GM12878 (cell line): ENCODE results near the gene PADI1. TPM values are rescaled to one million over a fixed set of nuclear protein-coding genes. Genes with fewer than 3 reads are reported as not detected.

Experiments
- ATAC-seq: fragments of 200-7000 bp; cut with Tn5 transposase; 3 replicates; pipeline ENCODE4 v1.9.1; 2020; ENCODE audit warnings: mild to moderate bottlenecking, moderate library complexity
- BruUV-seq: library from RNA; stranded (reverse); fragments of 400-500 nt; replicated peaks from 2 replicates; lab custom pipeline; 2021; lab: Mats Ljungman, UMichigan
- CTCF ChIA-PET: fragments of 300-600 bp; sonication (Branson Sonifier 250); formaldehyde crosslinking; extraction: SDS; loops from one replicate; lab custom pipeline; 2021; ENCODE audit warnings: inconsistent platforms; lab: Yijun Ruan, JAX
- POLR2A ChIA-PET: fragments of 350-600 bp; formaldehyde crosslinking; extraction: SDS; loops from one replicate; lab custom pipeline; 2021; ENCODE audit warnings: inconsistent platforms; lab: Charles Lee
- RAD21 ChIA-PET: fragments of 300-600 bp; sonication (Branson Sonifier 250); formaldehyde crosslinking; loops from one replicate; lab custom pipeline; 2023; ENCODE audit warnings: antibody characterized with exemption; ENCODE audit not compliant: unreplicated experiment; lab: Charles Lee
- SMC1A ChIA-PET: fragments of 300-600 bp; sonication (Branson Sonifier 250); formaldehyde crosslinking; loops from one replicate; lab custom pipeline; 2023; ENCODE audit not compliant: unreplicated experiment, uncharacterized antibody; lab: Charles Lee
- DNase-seq: peaks from one replicate; pipeline ENCODE4 v3.0.0-alpha.2; 2011; ENCODE audit warnings: low read depth, low spot score
- FAIRE-seq: peaks from 3 replicates; lab custom pipeline; 2011; peaks lifted over from hg19 to GRCh38; lab: Jason Lieb, UNC
- H2AFZ ChIP-seq: 2 replicates; pipeline ENCODE4 v1.6.0; 2011; ENCODE audit warnings: low read depth, low read length, control low read depth; ENCODE audit not compliant: control insufficient read depth
- H3K27ac ChIP-seq: 2 replicates; pipeline ENCODE4 v1.5.1; 2011; ENCODE audit warnings: control low read depth; ENCODE audit not compliant: control insufficient read depth, insufficient read depth
- H3K27me3 ChIP-seq, 2 experiments: replicated peaks in 1 of 2; 2 replicates each; pipeline versions ENCODE4 v1.6.0 to v1.6.1; 2011; ENCODE audit warnings: low read length in 1 of 2; ENCODE audit not compliant: control insufficient read depth in 2 of 2, insufficient read depth in 2 of 2
- H3K36me3 ChIP-seq, 2 experiments: 2 replicates each; pipeline ENCODE4 v1.5.1; 2011; ENCODE audit warnings: low read length in 1 of 2; ENCODE audit not compliant: control insufficient read depth in 2 of 2, insufficient read depth in 2 of 2
- H3K4me1 ChIP-seq: 2 replicates; pipeline ENCODE4 v1.6.1; 2011; ENCODE audit warnings: mild to moderate bottlenecking, low read length, moderate library complexity, mixed read lengths; ENCODE audit not compliant: control insufficient read depth, insufficient read depth
- H3K4me2 ChIP-seq: 2 replicates; pipeline ENCODE4 v1.6.0; 2011; ENCODE audit warnings: control low read depth; ENCODE audit not compliant: control insufficient read depth, insufficient read depth
- H3K4me3 ChIP-seq: fragments of 200-600 bp; sonication (generic); 2 replicates; pipeline ENCODE4 v1.5.1; 2016
- H3K79me2 ChIP-seq: 2 replicates; pipeline ENCODE4 v1.6.0; 2011; ENCODE audit warnings: low read length; ENCODE audit not compliant: control insufficient read depth, insufficient read depth
- H3K9ac ChIP-seq: 2 replicates; pipeline ENCODE4 v1.8.0; 2011; ENCODE audit warnings: low read length, control low read depth, mixed read lengths; ENCODE audit not compliant: control insufficient read depth, insufficient read depth
- H3K9me3 ChIP-seq: replicated peaks from 3 replicates; pipeline ENCODE4 v1.5.1; 2011; ENCODE audit warnings: mild to moderate bottlenecking, low read length; ENCODE audit not compliant: control insufficient read depth, insufficient read depth
- H4K20me1 ChIP-seq: 2 replicates; pipeline ENCODE4 v1.6.0; 2011; ENCODE audit not compliant: control insufficient read depth, insufficient read depth
- CEBPB ChIP-seq, 2 experiments: fragments of 150-350 bp in 1 of 2; IDR thresholded peaks; 2 replicates each; pipeline ENCODE4 v1.6.1; 2012 to 2014; ENCODE audit warnings: low read depth in 2 of 2, low read length in 2 of 2, borderline replicate concordance in 1 of 2, inconsistent platforms in 1 of 2
- ESRRA ChIP-seq: IDR thresholded peaks from 2 replicates; pipeline ENCODE4 v1.6.1; 2012; ENCODE audit warnings: mild to moderate bottlenecking, low read length, improper control_type of control experiment
- IKZF2 ChIP-seq, 2 experiments: fragments of 450-650 bp; IDR thresholded peaks; 2 replicates each; pipeline ENCODE4 v1.6.1; 2017; ENCODE audit warnings: mild to moderate bottlenecking in 2 of 2, moderate library complexity in 2 of 2
- MEF2B ChIP-seq: fragments of 450-650 bp; IDR thresholded peaks from 2 replicates; pipeline ENCODE4 v1.6.1; 2018; ENCODE audit warnings: mild to moderate bottlenecking, moderate library complexity; ENCODE audit not compliant: partially characterized antibody, poor library complexity, severe bottlenecking
- NR2C2 ChIP-seq: IDR thresholded peaks from 2 replicates; pipeline ENCODE4 v1.6.1; 2011; ENCODE audit warnings: borderline replicate concordance, low read depth; ENCODE audit not compliant: control insufficient read depth, insufficient read length
- RELB ChIP-seq: fragments of 450-650 bp; IDR thresholded peaks from 2 replicates; pipeline ENCODE4 v1.6.1; 2017; ENCODE audit warnings: low read depth, mild to moderate bottlenecking, moderate library complexity
- SRF ChIP-seq, 2 experiments: IDR thresholded peaks; 2 replicates each; pipeline ENCODE4 v1.6.1; 2011; ENCODE audit warnings: low read depth in 2 of 2, low read length in 2 of 2, mild to moderate bottlenecking in 1 of 2, moderate library complexity in 1 of 2
- TCF3 ChIP-seq: IDR thresholded peaks from 2 replicates; pipeline ENCODE4 v1.6.1; 2012; ENCODE audit warnings: low read depth, mild to moderate bottlenecking, low read length, borderline replicate concordance; ENCODE audit not compliant: insufficient read depth
- WRNIP1 ChIP-seq: IDR thresholded peaks from 2 replicates; pipeline ENCODE4 v1.6.1; 2011; ENCODE audit warnings: low read depth, low read length, improper control_type of control experiment, borderline replicate concordance
- ZNF687 ChIP-seq: fragments of 450-650 bp; IDR thresholded peaks from 2 replicates; pipeline ENCODE4 v1.6.1; 2017; ENCODE audit warnings: mild to moderate bottlenecking, moderate library complexity
- WGBS: methylation state at CpG from one replicate; pipeline ENCODE4 v1.1.6; 2016; ENCODE audit warnings: low lambda C conversion rate; ENCODE audit not compliant: insufficient replicate concordance, insufficient coverage; ENCODE audit errors: missing lambda C conversion rate; 5-methylcytosine and 5-hydroxymethylcytosine counted together
- in situ Hi-C: fragments of 300-500 bp; cut with MboI; formaldehyde crosslinking; loops from 9 replicates; pipeline ENCODE4 v1.14.3; 2018; ENCODE audit warnings: mixed read lengths
- intact Hi-C: fragments of 100-400 bp; cut with micrococcal nuclease; formaldehyde crosslinking; loops from one replicate; pipeline ENCODE4 v1.14.2; 2022; ENCODE audit not compliant: unreplicated experiment
- polyA plus RNA-seq, 11 experiments: library from polyadenylated mRNA; depleted of rRNA in 4 of 11; unstranded in 6 of 11; stranded (reverse) in 5 of 11; fragments of >200 nt; fragmentation: Nextera tagmentation in 4 of 11; fragmentation: Illumina TruSeq in 1 of 11; extraction: Ambion mirVana in 4 of 11; extraction: Trizol in 1 of 11; gene quantifications; 1 replicate in 1 of 11; 2 replicates in 10 of 11; pipeline versions ENCODE4 v1.2.1 to v1.2.3, GENCODE V29; 2011 to 2016; ENCODE audit warnings: inconsistent platforms in 2 of 11, missing spikeins in 2 of 11, low read depth in 1 of 11
- total RNA-seq, 4 experiments: library from RNA; depleted of rRNA in 3 of 4; stranded (reverse); fragments of >200 nt in 3 of 4; fragmentation: Illumina TruSeq in 1 of 4; extraction: Trizol in 1 of 4; gene quantifications; 2 replicates each; pipeline versions ENCODE4 v1.2.1 to v1.2.3, GENCODE V29; 2013 to 2021
- TF ChIP-seq, protein P1 (sequence below): IDR thresholded peaks from 2 replicates; pipeline ENCODE4 v1.6.1; 2011; ENCODE audit warnings: low read depth, mild to moderate bottlenecking, low read length, moderate library complexity, borderline replicate concordance; ENCODE audit errors: extremely low read depth

PADI1 gene
- total and polyA plus RNA-seq, 10 of the 15 experiments (the other 5 are each of a cell fraction or from before 2014, with no cell fraction given): 0.05 TPM; not detected in 9

GRCh38 chr1:17260738-17261137 lies 55.8 kb downstream of the PADI1 start:
- no peaks in the 10 kb centered on the region for H3K4me1 ChIP-seq
- H3K9me3 ChIP-seq: no peaks in the 10 kb centered on the region
- TF ChIP-seq TCF3 (no peak), NR2C2 (no peak), ESRRA (no peak)
- ATAC-seq (no peak), FAIRE-seq (no peak), DNase-seq (no peak)
- no peaks in the 10 kb centered on the region for H3K36me3 ChIP-seq
- intact Hi-C loops (no loop called here), in situ Hi-C loops (no loop called here)
- ChIA-PET POLR2A (no interaction called here), SMC1A (no interaction called here), CTCF (interaction anchor here (0.6 kb wide), 1 partner anchor 130 kb away, joined by 5 read pairs; no protein-coding TSS in a partner anchor), RAD21 (no interaction called here)
- no peak overlapping the region for H3K27ac ChIP-seq
- no peaks in the 10 kb centered on the region for H3K79me2 ChIP-seq
- H2AFZ ChIP-seq: no peak overlapping the region
- BruUV-seq: no TSS peak
- H3K4me2 ChIP-seq: no peak overlapping the region
- no peak overlapping the region for H3K9ac ChIP-seq
- no peaks in the 10 kb centered on the region for H3K27me3 ChIP-seq
- 54% methylated on average over 5 of the region's 5 CpGs for WGBS
- H3K4me3 ChIP-seq: no peak overlapping the region
- no peaks in the 10 kb centered on the region for H4K20me1 ChIP-seq

DNA sequence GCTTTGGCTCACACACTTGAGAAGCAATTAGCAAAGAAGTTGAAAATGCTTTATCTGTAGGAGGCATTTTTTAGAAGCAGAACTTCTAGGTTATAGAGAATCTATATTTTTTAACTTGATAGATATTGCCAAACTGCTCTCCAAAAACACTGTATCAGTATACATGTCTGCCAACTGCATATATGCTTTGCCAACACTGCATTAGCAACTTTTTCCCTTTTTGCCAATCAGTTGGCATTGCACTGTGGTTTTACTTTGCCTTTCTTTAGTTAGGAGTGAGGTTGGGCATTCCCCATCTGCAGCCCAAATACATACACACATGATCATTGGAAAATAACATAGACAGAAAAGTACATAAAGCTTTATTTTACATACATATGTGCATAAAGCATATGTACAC lies 59.0 kb downstream of the PADI1 start:
- Histone ChIP-seq H3K27ac (no peak overlapping the region), H3K27me3 (no peaks in the 10 kb centered on the region), H3K4me3 (no peak overlapping the region), H3K36me3 (no peaks in the 10 kb centered on the region), H3K79me2 (no peaks in the 10 kb centered on the region), H3K9me3 (no peaks in the 10 kb centered on the region), H2AFZ (no peak overlapping the region), H3K9ac (no peak overlapping the region), H3K4me2 (no peak overlapping the region), H3K4me1 (no peaks in the 10 kb centered on the region), H4K20me1 (no peaks in the 10 kb centered on the region)
- ChIA-PET RAD21 (no interaction called here), SMC1A (interaction anchor here (1.3 kb wide), 1 partner anchor 8 kb away, joined by 5 read pairs; no protein-coding TSS in a partner anchor), POLR2A (no interaction called here), CTCF (interaction anchor here (0.6 to 2.7 kb wide), 4 partner anchors 8 to 218 kb away, joined by 3 to 13 read pairs (median 3); no protein-coding TSS in a partner anchor)
- no peak for DNase-seq
- intact Hi-C loops (no loop called here), in situ Hi-C loops (no loop called here)
- no TSS peak for BruUV-seq
- FAIRE-seq: no peak
- no peak for ATAC-seq
- TF ChIP-seq MEF2B: no peak
- TF ChIP-seq ZNF687: no peak
- TF ChIP-seq WRNIP1: no peak
- no peak for TF ChIP-seq CEBPB (IDR thresholded peaks at IDR 0.05; ENCODE audit: borderline replicate concordance in 1 of 2, low read depth in 2 of 2, low read length in 2 of 2)
- TF ChIP-seq RELB: no peak
- TF ChIP-seq SRF (IDR thresholded peaks at IDR 0.05; ENCODE audit: low read depth in 2 of 2, low read length in 2 of 2): no peak
- TF ChIP-seq, protein P1, sequence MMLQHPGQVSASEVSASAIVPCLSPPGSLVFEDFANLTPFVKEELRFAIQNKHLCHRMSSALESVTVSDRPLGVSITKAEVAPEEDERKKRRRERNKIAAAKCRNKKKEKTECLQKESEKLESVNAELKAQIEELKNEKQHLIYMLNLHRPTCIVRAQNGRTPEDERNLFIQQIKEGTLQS: no peak
- no peak for TF ChIP-seq IKZF2 (IDR thresholded peaks at IDR 0.05)
